Fibroblast of lung (primary cell): Measurements from ENCODE around the gene ANXA2.

Experiments used
- CTCF ChIP-seq, 2 donors: IDR thresholded peaks in 1 of 2; conservative IDR thresholded peaks in 1 of 2; 1 replicate in 1 of 2; 2 replicates in 1 of 2; pipeline ENCODE4 v1.5.1; 2011 to 2012; ENCODE audit warnings: low read length in 2 of 2, control low read depth in 1 of 2, inconsistent platforms in 1 of 2, low read depth in 1 of 2, mild to moderate bottlenecking in 1 of 2
- EZH2 ChIP-seq: IDR thresholded peaks from 2 replicates; pipeline ENCODE4 v1.5.1; 2012; ENCODE audit warnings: low read length, control low read depth, mild to moderate bottlenecking; ENCODE audit errors: missing control alignments

DNA sequence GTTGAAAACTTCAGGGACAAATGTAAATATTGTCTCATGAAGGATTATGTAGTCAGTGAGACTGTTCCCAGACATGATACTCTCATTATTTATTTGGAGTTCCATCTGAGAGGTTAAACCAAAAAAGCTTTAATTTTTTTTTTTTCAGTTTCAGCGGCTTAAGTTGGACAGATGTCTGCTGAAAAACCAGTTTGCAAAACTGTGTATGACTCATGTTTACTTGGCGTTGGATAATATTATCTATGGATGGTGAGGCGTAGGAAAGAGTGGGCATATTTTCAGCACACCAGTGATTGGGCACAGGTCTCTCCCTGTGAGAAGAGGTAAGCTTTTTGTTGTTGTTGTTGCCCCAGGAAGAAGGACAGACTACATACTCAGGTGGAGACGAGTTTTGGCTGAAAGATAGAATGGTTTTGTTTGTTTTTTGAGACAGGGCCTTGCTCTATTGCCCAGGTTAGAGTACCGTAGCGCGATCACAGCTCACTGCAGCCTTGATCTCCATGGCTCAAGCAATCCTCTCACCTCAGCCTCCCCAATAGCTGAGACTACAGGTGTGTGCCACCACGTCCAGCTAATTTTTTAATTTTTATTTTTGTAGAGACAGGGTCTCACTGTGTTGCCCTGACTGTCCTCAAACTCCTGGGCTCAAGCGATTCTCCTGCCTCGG is 16.4 kb upstream of the ANXA2 start:
- TF ChIP-seq CTCF (conservative IDR thresholded peaks at IDR 0.05 in 1 of 2, IDR thresholded peaks at IDR 0.05 in 1 of 2; ENCODE audit: low read depth in 1 of 2, low read length in 2 of 2): no peak
- TF ChIP-seq EZH2: no peak
